Umbilical cord (tissue), 2 donors: ENCODE results near the gene TMEM87A. TPM values are rescaled to one million over a fixed set of nuclear protein-coding genes. Genes with fewer than 3 reads are reported as not detected.

Experiments
- DNase-seq: peaks from one replicate; pipeline ENCODE4 v3.0.0-alpha.2; 2015; ENCODE audit warnings: low spot score
- total RNA-seq: library from RNA; depleted of rRNA; stranded (reverse); fragments of >200 nt; gene quantifications from one replicate; pipeline ENCODE4 v1.2.3, GENCODE V29; 2014; ENCODE audit warnings: low replicate concordance; ENCODE audit not compliant: insufficient read depth

TMEM87A gene
- total RNA-seq, 1 donor from 2014 or later, result 57.3 TPM

- peak; percentile 91 for DNase-seq
These were observed 65.3 kb downstream of the TMEM87A start, which contains the start of gene VPS39 for GRCh38 chr15:42207674-42208579. TSS of gene VPS39 (minus strand) at chr15:42208304. CDS start at chr15:42208153, 151 bp downstream.

DNA sequence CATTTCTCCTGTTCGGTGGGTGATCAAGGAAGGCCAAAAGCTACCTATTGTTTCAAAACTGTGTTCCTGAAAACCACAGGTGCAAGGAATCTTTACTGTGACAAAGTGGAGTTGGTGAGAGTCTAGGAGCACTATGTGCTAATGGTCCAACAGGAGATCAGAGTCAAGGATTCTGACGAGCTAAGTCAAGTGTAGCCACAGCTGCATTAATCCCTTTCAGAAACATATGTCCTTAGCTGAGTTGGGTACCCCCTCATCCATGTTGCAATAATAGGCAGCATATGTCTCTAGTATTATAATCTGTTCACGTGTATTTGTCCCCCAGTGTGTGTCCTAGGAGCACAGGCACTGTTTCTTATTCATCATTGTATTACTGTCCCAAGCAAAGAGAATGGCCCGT is 66.8 kb downstream of the TMEM87A start:
- DNase-seq, result no peak

DNA sequence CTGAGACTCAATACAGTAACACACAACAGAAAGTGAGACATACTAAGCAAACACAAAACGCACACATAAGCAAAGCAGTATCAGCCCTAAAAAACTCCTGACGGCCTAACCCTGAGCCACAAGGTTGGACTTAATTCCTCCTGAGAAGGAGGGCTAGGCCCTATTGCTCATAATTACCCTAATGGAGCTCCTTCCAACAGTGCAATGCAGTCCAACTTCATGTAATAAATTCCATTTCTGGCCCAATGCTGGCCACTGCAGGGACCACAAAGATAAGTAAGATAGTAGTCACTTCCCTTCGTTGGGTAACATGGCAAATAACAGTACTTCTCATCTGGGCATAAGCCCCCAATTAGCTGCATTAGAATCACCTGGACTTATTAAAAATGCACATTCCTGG is 69.3 kb downstream of the TMEM87A start:
- DNase-seq, result no peak

DNA sequence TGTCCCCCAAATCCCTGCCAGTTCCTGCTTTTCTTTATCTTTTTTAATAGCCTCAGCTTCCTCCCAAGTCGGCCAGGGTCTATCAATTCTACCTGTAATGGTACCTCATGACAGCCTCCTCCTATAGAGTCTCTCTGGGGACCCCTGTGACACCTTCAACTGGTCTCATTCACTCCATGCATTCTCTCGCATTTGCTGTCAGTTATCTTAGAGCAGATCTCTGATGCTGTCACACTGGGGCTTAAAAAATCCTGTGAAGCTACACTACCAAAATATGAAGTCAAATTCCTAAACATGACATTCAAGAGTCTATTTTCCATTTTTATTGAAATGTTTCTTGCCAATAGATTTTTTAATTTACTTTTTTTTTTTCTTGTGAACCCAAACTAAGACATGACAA is 70.6 kb downstream of the TMEM87A start:
- no peak for DNase-seq

- no peak for DNase-seq
These were observed 71.4 kb downstream of the TMEM87A start for GRCh38 chr15:42201801-42202200.

- no peak for DNase-seq
These were observed 74.1 kb downstream of the TMEM87A start for GRCh38 chr15:42199126-42199525.

GRCh38 chr15:42198516-42198915 is 74.7 kb downstream of the TMEM87A start:
- no peak for DNase-seq

DNA sequence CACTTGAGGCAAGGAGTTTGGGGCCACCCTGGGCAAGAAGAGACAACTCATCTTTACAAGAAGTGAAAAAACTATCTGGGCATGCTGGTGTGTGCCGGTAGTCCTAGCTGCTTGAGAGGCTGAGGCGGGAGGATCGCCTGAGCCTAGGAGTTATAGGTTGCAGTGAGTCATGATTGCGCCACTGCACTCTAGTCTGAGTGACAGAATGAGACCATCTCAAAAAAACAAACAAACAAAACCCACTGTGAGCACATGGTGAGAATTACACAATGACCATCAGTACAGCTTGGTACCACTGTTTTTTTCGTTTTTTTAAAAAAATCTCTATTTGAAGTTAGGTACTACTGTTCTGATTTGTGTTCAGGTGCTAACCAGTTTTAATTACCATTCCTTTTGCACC is 78.7 kb downstream of the TMEM87A start:
- DNase-seq, result no peak

- no peak for DNase-seq
These were observed 79.8 kb downstream of the TMEM87A start for GRCh38 chr15:42193383-42193782.

GRCh38 chr15:42191610-42192346 is 81.5 kb downstream of the TMEM87A start:
- DNase-seq, result no peak

DNA sequence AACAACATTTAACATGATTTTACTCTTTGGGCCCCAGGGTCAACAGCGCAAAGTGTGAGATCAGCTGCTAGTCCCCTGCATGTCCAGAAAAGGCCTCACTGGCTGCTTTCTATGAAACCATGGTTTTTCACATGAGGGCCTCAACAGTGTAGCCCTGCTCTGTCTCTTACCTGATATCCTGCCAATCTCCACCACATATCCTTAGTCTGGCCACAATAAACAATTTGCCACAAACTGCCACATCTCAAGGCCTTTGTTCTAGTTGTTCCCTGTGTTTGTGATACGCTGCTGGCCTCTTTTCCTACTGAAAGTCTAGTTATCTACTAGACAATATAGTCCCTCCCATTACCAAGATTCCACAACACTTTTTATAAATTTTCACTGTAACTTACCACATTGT is 82.9 kb downstream of the TMEM87A start:
- no peak for DNase-seq

- DNase-seq, result no peak
These were observed 87.4 kb downstream of the TMEM87A start for GRCh38 chr15:42185801-42186200.

DNA sequence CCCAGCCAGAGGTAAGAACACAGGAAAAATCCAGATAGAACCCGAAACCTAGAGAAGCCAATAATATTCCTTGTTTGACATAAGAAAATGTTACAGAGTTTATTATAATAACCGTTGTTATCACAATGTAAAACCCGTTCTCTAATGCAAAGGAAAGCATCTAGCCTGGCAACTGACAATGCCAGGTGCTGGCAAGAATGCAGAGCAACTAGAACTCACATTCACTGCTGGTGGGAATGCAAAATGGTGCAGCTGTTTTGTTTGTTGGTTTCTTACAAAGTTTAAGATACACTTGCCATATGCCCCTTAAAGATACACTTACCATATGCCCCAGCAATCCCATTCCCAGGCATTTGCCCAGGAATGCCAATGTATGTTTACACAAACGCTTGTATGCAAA is 88.5 kb downstream of the TMEM87A start:
- no peak for DNase-seq

DNA sequence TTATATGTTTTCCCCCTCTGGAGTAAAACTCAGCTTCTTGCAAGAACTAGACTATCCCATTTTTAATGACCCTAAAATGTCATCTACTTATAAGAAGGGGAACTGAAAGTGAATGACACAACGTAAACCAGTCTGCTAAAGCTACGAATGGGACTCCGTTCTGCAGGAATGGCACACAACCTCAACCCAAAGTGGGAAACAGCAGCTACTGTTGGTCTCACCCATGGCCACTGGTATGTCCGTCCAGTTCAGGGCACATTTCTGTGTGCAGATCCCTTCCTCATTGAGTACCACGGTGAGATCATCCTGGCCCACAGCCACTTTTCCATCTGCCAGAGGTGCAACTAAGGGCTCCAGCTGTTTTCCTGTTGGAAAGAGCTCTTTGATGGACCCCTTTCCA is 88.9 kb downstream of the TMEM87A start:
- no peak for DNase-seq

DNA sequence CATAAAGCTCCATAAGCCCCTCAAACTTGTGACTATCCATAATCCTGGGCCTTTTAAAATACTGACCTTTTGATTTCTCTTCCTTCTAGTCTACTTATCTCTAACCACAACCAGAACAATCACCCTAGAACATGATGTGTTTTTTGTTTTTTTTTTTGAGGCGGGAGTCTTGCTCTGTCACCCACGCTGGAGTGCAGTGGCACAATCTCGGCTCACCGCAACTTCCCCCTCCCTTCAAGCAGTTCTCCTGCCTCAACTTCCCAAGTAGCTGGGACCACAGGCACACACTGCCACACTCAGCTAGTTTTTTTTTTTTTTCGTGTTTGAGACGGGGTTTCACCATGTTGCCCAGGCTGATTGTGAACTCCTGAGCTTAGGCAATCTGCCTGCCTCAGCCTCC is 90.3 kb downstream of the TMEM87A start:
- no peak for DNase-seq

DNA sequence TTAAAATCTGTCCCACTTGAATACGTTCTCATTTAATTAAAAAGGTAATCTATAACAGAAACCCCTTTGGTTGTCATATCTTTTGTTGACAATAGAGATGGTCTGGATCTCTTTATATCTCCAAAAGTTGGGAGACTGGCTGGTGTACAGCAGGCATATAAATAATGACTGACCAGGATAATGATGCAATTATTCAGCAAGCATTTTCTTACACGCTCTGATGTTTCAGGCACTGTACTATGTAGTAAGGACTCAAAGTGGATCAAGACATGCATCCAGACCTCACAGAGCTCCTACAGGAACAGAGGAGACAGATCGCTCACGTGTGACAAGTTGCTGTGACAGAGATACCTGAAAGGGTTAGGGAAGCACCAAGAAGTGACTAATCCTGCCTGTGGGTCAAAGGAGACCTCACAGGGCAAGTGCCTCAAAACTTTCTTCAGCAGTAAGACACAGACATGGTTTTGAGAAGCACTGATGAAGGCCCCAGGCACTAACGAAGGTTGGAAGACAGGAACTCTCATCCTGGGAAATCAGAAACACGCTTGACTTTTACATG is 90.8 kb downstream of the TMEM87A start:
- no peak for DNase-seq

GRCh38 chr15:42178056-42178455 is 95.2 kb downstream of the TMEM87A start:
- DNase-seq, result no peak

GRCh38 chr15:42175671-42176070 is 97.6 kb downstream of the TMEM87A start:
- no peak for DNase-seq

GRCh38 chr15:42172475-42172874 is 100.8 kb downstream of the TMEM87A start:
- no peak for DNase-seq

DNA sequence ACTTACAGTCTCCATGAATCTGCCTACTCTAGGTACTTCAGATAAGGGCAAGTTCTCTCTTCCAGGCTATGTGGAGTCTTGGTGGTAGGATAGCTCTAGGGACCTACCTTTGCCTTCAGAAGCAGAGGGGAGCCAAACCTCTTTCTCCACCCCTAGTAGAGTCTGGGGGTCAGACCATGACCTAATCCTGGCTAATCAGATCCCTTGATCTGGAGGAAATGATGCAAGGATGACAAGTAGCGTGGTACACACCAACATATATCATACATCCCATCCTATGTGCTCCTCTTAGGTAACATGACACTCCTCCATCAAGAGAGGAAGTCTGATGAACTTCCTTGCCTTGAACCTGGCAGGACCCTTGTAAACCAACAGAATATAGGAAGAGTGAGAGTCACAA is 101.4 kb downstream of the TMEM87A start:
- no peak for DNase-seq

DNA sequence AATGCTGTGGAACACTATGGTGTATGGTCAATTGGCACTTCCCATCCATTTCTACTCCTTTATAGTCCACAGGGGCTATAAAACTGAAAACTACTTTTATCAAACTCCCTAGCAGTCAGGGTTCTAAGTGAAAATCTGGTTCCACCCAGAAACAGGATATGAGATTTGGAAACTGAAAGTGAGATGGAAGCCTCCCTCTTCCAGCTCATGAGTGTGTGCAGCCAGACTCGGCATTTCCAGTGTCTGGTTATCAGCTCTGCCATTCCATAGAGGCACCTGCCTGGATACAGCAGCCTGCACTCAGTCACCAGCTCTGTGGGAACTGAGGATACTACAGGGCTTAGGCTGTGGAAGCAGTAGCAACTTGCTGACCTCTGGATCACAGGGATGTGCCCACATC is 102.1 kb downstream of the TMEM87A start:
- no peak for DNase-seq

DNA sequence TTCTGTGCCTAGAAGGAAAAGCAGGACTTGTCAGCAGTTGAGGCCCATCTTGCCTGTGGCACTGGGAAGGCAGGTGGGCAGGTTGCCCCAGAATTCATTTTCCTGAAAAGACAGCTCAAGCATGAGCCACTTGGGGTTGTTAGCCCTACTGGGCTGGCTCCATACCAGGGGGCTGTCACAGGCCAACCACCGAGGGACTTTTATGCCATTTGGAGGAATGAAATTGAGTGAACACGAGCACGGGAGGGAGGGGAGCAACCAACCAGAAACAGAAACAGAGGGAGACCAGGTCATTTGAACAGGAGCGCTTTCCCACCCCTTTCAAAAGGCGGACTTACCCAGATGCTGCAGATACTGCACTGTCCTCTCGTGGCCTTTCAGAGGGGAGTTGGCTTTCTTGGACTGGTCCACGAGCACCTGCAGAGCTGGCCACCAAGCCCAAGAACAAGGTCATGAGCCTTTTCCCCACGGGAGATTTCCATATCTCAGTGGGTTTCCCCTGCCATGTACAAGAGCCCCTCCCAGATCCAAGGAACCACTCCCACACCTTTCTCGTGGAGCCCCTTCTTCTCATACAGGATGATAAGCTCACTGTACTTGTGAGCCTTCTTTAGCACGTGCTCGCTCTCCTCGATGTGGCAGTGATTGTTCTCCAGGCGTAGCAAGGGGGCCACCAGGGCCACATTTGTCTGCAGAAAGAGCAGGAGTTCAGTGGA is 106.8 kb downstream of the TMEM87A start:
- DNase-seq, result no peak
